Left colon (tissue), 2 donors: ENCODE measurements around the gene CDH18. TPM values are rescaled to one million over a fixed set of nuclear protein-coding genes. Genes with fewer than 3 reads are reported as not detected.

Source experiments
- ATAC-seq: fragments of 200-7000 bp; cut with Tn5 transposase; one replicate; pipeline ENCODE4 v1.9.1; 2020; ENCODE audit warnings: mild to moderate bottlenecking, moderate library complexity
- DNase-seq, 2 donors: peaks; one replicate each; pipeline ENCODE4 v3.0.0-alpha.2; 2020
- intact Hi-C, 2 donors: fragments of 100-400 bp; cut with DNase I in 1 of 2; cut with micrococcal nuclease in 1 of 2; formaldehyde crosslinking; loops; one replicate each; pipeline versions ENCODE4 v1.11.2 to v1.14.0; 2022; cut with DNase I, micrococcal nuclease
- long read RNA-seq: library from polyadenylated mRNA; unstranded; transcript quantifications from one replicate; pipeline ENCODE4 v2.0.0, GENCODE V29; 2021
- total RNA-seq, 2 donors: library from RNA; stranded (reverse); fragmentation: NEBNext Ultra II Directional; extraction: Animal tissue kit (Norgen Biotek cat#: 25700); gene quantifications; one replicate each; pipeline ENCODE4 v1.2.1, GENCODE V29; 2021
- donor health status: DM: no; HTN: no; CAD: no.
- donor health status: DM: yes; HTN: yes; CAD: no.

Gene CDH18, protein sequence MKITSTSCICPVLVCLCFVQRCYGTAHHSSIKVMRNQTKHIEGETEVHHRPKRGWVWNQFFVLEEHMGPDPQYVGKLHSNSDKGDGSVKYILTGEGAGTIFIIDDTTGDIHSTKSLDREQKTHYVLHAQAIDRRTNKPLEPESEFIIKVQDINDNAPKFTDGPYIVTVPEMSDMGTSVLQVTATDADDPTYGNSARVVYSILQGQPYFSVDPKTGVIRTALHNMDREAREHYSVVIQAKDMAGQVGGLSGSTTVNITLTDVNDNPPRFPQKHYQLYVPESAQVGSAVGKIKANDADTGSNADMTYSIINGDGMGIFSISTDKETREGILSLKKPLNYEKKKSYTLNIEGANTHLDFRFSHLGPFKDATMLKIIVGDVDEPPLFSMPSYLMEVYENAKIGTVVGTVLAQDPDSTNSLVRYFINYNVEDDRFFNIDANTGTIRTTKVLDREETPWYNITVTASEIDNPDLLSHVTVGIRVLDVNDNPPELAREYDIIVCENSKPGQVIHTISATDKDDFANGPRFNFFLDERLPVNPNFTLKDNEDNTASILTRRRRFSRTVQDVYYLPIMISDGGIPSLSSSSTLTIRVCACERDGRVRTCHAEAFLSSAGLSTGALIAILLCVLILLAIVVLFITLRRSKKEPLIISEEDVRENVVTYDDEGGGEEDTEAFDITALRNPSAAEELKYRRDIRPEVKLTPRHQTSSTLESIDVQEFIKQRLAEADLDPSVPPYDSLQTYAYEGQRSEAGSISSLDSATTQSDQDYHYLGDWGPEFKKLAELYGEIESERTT
- not detected for total RNA-seq
- long read RNA-seq, result 0 reads

GRCh38 chr5:19987612-19988361 is at the start of gene CDH18:
CDH18 (minus strand) TSS chr5:19988200; CDS start chr5:19838986, 149,214 bp downstream.
- no peak for DNase-seq

DNA sequence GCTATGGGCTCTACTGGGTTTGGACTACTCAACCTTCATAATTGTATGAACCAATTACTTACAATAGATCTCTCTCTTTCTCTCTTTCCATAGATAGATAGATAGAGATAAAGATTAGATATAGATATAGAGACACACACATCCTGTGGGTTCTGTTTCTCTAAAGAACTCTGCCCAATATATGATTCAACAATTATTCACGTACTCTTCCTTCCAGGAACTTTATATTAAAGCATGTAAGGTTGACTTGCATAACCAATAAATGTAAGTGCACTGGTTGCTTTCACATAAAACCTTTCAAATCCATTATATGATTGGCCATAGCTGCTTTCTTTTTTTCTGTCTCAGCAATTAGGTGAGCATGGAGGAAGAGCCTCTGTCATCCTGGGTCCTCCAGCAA is 46.7 kb upstream of the CDH18 start:
- intact Hi-C loops, result no loop called here

More at GRCh38 chr5:19987612-19988361, at the start of gene CDH18:
- no peak for ATAC-seq
- intact Hi-C loops, result no loop called here

GRCh38 chr5:20033881-20034280 is 45.9 kb upstream of the CDH18 start:
- DNase-seq, result no peak
- ATAC-seq, result no peak
- intact Hi-C loops, result no loop called here

More for the DNA sequence above, 46.7 kb upstream of the CDH18 start:
- ATAC-seq (no peak), DNase-seq (no peak)

DNA sequence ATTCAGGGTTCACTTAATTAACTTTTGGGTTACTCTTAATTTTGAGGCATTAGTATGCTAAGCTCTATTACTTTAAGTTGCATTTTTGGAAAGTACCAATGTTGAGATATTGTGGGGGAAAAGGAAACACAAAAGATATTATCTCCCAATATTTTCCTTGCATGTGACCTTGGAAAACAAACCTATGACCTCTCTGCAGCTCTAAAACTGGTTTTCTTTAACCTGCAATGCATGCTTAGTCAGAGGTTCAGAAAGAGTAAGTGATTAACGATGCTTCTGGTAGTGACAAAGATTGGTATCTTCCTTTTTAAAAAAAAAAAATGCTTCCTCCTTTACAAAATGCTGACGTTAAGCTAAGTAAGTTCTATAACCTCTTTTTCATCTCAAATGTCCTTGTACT is 44.9 kb upstream of the CDH18 start:
- intact Hi-C loops, result no loop called here
- DNase-seq (no peak), ATAC-seq (no peak)

GRCh38 chr5:20030125-20030524 is 42.1 kb upstream of the CDH18 start:
- no peak for DNase-seq
- intact Hi-C loops, result no loop called here
- ATAC-seq, result no peak

DNA sequence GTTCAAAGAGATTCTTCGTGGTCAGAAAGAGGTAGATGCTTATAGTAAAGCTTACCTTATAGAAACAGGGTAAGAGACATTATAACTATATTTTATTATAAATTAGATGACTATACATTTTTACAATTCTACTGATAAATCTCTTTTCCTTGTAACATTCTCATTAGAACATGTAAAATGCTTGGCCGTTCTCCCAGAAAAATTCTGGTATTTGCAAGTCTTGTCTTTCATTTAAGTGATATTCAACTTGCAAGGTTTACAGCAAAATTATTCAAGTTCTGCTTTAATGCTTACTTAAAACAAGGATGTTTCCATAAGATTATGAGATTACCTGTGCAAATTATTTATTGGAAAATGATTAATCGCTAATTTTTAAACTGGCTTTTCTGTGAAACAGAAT is 41.3 kb upstream of the CDH18 start:
- ATAC-seq (no peak), DNase-seq (no peak)
- intact Hi-C loops, result no loop called here

GRCh38 chr5:20028506-20028905 is 40.5 kb upstream of the CDH18 start:
- ATAC-seq, result no peak
- intact Hi-C loops, result no loop called here
- no peak for DNase-seq

DNA sequence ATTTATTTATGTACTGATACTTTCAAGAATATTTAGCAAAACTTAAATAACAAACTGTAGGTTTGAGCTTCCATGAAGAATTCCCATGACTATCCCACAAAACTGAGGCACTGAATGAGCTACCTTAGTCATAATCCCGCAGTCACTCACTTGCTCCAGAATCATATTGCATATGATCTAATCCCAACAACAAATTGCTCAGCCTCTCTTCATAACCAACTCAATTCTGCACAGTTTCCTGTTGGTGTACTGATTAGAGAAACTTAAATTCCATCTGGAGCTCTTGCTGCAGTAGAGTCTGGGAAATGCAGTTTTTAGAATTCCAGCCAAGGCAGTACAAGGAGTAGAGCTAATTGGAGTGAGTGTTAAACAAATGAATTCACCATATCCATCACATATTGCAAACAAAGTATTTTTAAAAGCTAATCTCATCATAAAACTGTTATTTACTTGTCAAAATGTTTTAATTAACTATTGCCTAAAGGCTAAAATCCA is 35.7 kb upstream of the CDH18 start:
- no peak for ATAC-seq

GRCh38 chr5:20020247-20020646 is 32.2 kb upstream of the CDH18 start:
- intact Hi-C loops, result no loop called here
- ATAC-seq (no peak), DNase-seq (no peak)

More for the DNA sequence above, 35.7 kb upstream of the CDH18 start:
- intact Hi-C loops, result no loop called here
- no peak for DNase-seq

GRCh38 chr5:20017021-20017420 is 29.0 kb upstream of the CDH18 start:
- ATAC-seq, result no peak
- intact Hi-C loops, result no loop called here

GRCh38 chr5:20000416-20000815 is 12.4 kb upstream of the CDH18 start:
- DNase-seq, result no peak
- ATAC-seq, result no peak
- intact Hi-C loops, result no loop called here

More at GRCh38 chr5:20017021-20017420, 29.0 kb upstream of the CDH18 start:
- no peak for DNase-seq

- DNase-seq (no peak), ATAC-seq (no peak)
- intact Hi-C loops, result no loop called here
These were observed 457 bp upstream of the CDH18 start for GRCh38 chr5:19988457-19988856.

- intact Hi-C loops, result no loop called here
- ATAC-seq (no peak), DNase-seq (no peak)
These were observed 1.2 kb downstream of the CDH18 start for GRCh38 chr5:19986806-19987205.

- ATAC-seq (no peak), DNase-seq (no peak)
- intact Hi-C loops, result no loop called here
These were observed 1.9 kb downstream of the CDH18 start for GRCh38 chr5:19986031-19986619.

GRCh38 chr5:19978476-19978875 is 9.5 kb downstream of the CDH18 start:
- ATAC-seq, result no peak
- no peak for DNase-seq
- intact Hi-C loops, result no loop called here

DNA sequence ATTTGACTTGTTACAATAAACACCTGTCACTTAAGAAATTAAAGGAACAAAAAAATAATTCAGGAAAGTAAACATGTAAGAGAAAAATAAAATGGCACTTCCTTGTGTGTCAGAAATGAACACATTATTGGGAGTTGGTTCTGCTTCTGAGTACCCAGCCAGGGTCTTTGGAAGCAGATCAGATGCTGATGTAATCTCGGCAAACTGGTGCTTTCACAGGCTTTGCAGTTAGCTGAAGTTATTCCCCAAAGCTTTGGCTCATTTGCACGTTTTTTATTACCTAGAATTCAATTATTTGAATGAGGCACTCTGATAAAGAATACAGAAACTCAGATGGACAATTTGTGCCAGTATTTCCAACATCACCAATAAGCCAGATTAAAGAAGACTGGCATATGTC is 10.9 kb downstream of the CDH18 start:
- intact Hi-C loops, result no loop called here
- ATAC-seq, result no peak
- no peak for DNase-seq

GRCh38 chr5:19975795-19976194 is 12.2 kb downstream of the CDH18 start:
- DNase-seq (no peak), ATAC-seq (no peak)
- intact Hi-C loops, result no loop called here

- ATAC-seq, result no peak
- intact Hi-C loops, result no loop called here
- DNase-seq, result no peak
These were observed 27.5 kb downstream of the CDH18 start for GRCh38 chr5:19960451-19960850.

- ATAC-seq (no peak), DNase-seq (no peak)
- intact Hi-C loops, result no loop called here
These were observed 28.1 kb downstream of the CDH18 start for GRCh38 chr5:19959830-19960384.
